Left ventricle myocardium superior (tissue), 1 donor: ENCODE results near the gene CDT1. TPM values are rescaled to one million over a fixed set of nuclear protein-coding genes. Genes with fewer than 3 reads are reported as not detected.
A peak's percentile ranks its signal among the peaks of the same experiment; 100 is the strongest.

Source experiments
- ATAC-seq: fragments of 200-7000 bp; cut with Tn5 transposase; one replicate; pipeline ENCODE4 v1.9.1; 2020; ENCODE audit warnings: mild to moderate bottlenecking, moderate library complexity
- DNase-seq: peaks from one replicate; pipeline ENCODE4 v3.0.0-alpha.2; 2020
- intact Hi-C: fragments of 100-400 bp; cut with micrococcal nuclease; formaldehyde crosslinking; loops from one replicate; pipeline ENCODE4 v1.11.0; 2022
- total RNA-seq: library from RNA; stranded (reverse); fragmentation: NEBNext Ultra II Directional; extraction: Animal tissue kit (Norgen Biotek cat#: 25700); gene quantifications from one replicate; pipeline ENCODE4 v1.2.1, GENCODE V29; 2021
- donor health status: DM: no; HTN: yes; CAD: no; lungs with severe emphysema.

The CDT1 gene
- total RNA-seq, 1 donor from 2014 or later = 0.97 TPM

DNA sequence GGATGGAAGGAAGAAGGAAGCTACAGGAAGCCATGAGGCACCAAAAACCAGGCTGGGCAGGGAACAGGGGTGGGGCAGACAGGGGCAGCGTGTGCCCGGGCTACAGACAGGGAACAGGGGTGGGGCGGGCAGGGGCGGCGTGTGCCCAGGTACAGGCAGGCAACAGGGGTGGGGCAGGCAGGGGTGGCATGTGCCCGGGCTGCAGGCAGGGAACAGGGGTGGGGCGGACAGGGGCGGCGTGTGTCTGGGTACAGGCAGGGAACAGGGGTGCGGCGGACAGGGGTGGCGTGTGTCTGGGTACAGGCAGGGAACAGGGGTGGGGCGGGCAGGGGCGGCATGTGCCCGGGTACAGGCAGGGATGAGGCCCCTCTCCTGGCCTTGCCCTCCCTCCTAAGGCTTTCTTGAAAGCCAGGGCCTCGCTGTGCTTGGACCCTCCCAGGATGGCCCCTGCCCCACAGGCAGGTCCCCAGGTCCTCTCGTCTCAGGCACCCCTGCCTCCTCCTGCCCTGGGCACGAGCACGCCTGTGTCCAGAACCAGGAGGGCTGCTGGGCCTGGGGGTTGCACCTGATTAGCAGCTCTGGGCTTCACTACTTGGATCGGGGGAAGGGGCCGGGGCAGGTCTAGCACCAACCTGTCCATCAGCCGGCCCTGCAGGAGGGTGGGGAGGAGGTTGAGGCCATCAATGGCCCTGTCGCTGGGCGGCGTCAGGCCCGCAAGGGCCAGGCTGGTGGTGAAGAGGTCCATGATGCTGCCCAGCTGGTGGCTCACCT is 22.7 kb downstream of the CDT1 start:
- ATAC-seq = no peak
- DNase-seq = no peak
- intact Hi-C loops = no loop called here

- intact Hi-C loops = no loop called here
- ATAC-seq (no peak), DNase-seq (no peak)
Observed at GRCh38 chr16:88827727-88828126, 24.1 kb downstream of the CDT1 start.

DNA sequence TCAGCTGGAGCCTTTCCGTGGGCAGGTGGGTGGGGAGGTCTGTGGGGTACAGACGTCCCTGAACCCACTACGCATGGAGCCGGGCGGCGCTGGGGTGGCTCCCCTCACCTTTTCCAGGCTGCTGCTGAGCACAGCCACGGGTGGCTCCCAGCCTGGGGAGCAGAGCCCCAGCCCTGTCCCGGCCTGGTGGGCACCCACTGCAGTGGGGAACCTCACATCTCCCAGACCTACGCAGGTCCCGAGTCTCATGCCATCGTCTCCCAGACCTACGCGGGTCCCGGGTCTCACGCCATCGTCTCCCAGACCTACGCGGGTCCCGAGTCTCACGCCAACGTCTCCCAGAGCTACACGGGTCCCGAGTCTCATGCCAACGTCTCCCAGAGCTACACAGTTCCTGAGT is 25.1 kb downstream of the CDT1 start:
- DNase-seq (no peak), ATAC-seq (no peak)
- intact Hi-C loops = no loop called here

GRCh38 chr16:88830258-88830657 is 26.7 kb downstream of the CDT1 start:
- DNase-seq = peak; percentile 59
- intact Hi-C loops = no loop called here
- ATAC-seq = peak; percentile 67

DNA sequence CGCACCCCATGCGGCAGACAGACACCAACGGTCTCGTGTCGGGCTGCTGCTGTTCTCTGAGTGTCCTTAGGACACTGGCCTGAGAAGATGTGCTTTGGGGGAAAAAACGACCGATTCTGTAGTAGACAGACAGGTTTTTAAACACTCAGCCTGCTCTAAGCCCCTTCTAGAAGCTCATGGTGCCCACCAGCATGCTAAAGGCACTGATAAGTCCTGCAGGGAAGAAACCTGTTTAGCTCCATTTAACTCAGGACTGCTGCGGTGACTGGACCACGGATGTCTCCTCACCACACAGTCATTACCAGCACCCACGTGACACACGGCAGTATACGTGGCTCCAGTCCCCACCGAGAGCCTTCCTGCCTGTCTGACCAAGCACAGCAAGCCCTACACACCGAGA is 27.2 kb downstream of the CDT1 start:
- DNase-seq (no peak), ATAC-seq (no peak)
- intact Hi-C loops = no loop called here

DNA sequence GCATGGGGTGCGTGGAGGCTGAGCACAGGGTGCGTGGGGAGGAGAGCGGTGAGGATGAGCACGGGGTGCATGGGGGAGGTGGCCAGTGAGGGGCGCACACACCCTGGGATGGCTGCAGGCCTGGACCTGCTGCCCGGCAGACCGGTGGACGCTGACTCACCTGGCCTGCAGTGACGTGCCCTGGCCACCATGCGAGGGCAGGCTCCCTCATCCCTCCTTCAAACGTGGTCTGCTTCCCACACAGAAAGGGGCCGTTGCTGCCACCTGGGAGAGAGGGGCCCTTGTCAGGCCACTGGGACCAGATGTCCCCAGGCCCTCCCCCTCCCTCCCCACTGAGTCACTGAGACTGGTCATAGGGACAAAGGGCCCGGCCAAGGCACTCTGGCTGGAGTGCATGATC is 28.2 kb downstream of the CDT1 start:
- intact Hi-C loops = no loop called here
- no peak for ATAC-seq

DNA sequence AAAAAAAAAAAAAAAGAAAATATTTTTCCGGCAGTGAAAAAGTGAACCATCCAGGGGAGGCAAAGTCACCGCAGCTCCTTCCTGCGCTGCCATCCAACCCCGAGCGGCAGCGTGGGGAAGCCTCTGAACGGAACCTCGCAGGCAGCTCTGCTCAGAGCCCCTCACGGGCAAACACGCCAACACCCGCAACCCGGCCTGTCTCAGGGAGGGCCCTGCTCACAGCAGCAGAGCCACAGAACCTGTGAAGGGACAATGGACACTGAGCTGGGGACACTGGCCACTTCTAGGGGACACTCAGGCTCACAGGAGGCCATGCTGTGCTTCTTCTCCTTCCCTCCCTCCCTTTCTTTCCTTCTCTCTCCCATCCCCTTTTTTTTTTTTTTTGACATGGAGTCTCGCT is 29.5 kb downstream of the CDT1 start:
- intact Hi-C loops = no loop called here
- DNase-seq (no peak), ATAC-seq (no peak)

More for the DNA sequence above, 28.2 kb downstream of the CDT1 start:
- no peak for DNase-seq

DNA sequence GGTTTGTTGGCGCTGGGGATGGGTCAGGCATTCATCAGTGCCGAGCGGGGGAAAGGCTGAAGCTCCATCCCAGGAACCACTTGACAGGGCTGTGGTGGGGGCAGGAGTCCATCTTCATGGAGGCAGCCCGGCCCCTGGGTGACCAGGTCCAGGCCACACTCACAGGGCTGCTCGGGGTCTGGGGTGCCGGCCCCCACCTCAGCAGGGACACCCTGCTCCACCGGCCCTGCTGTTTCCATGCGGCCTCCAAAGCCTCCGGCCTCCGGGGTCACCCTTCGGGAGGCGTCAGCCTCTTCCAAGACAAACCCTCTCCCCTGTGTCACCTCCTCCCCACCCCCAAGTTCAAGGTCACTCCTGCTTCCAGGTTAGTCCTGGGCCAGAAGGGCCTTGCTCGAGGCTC is 31.1 kb downstream of the CDT1 start:
- ATAC-seq (no peak), DNase-seq (no peak)
- intact Hi-C loops = no loop called here

DNA sequence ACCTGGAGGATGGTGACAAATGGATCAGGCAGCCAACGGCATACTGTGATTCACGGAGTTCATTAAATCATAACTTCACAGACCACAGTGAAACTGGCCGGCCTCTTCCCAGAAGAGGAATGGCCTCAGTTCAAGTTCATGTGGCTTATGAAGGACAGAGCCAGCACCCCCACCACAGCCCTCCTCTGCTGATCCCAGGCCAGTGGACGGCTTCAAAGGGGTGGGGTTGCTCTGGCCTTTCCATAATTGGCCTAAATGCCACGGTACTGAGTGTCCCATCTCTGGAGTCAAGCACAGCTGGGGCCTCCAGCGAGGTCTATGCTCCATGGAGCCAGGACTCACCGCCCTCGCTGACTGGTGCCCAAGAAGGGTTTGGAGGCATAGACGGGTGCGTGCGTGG is 31.8 kb downstream of the CDT1 start:
- no peak for DNase-seq
- ATAC-seq = no peak
- intact Hi-C loops = no loop called here

DNA sequence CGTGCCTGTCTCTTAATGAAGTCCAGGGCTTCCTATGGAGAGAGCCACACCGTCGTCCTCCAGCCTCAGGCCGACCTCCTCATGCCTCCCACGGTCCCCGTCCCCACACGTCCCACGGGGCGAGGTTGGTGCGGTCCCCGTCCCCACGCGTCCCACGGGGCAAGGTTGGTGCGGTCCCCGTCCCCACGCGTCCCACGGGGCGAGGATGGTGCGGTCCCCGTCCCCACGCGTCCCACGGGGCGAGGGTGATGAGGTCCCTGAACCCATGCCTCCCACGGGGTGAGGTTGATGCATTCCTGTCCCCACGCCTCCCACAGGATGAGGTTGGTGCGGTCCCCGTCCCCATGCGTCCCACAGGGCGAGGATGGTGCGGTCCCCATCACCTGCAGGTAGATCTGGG is 32.2 kb downstream of the CDT1 start:
- ATAC-seq (no peak), DNase-seq (no peak)
- intact Hi-C loops = no loop called here

GRCh38 chr16:88836791-88837190 is 33.2 kb downstream of the CDT1 start:
- ATAC-seq (no peak), DNase-seq (no peak)
- intact Hi-C loops = no loop called here

DNA sequence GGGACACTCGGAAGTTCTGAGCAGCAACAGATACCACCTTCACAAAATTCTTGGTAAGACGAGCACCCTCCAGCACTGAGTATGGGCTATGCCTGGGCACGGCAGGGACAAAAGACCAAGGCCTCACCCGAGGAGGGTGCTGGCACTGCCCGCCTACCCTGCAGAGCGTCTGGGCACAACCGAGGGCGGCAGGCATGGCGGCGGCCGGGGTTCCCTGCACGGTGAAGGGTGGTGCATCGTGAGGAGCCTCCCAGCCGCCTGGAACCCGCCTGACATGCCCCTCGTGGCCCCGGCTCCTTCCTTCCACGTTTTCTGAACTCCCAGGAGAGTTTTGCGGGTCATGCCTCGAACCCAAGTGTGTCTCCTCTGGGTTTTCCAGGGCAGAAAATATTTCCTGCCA is 34.2 kb downstream of the CDT1 start:
- DNase-seq (no peak), ATAC-seq (no peak)
- intact Hi-C loops = no loop called here

- ATAC-seq = no peak
- intact Hi-C loops = no loop called here
- no peak for DNase-seq
Observed at GRCh38 chr16:88838566-88838965, 35.0 kb downstream of the CDT1 start.

DNA sequence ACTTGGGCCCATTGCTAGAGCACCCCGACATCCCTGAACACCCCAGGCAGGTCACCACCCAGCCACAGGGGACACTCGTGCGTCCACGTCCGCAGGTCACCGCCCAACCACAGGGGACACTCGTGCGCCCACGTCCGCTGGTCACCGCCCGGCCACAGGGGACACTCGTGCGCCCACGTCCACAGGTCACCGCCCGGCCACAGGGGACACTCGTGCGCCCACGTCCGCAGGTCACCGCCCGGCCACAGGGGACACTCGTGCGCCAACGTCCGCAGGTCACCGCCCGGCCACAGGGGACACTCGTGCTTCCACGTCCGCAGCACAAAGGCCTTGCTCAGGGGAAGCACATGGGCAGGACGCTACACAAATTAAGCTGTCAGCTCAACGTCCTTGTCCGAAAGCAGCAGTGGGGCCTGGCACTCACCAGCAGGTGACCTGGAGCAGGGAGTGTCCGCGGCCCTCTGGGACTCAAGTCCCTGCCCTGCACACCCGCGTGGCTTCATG is 35.5 kb downstream of the CDT1 start:
- intact Hi-C loops = no loop called here
- ATAC-seq (no peak), DNase-seq (no peak)

DNA sequence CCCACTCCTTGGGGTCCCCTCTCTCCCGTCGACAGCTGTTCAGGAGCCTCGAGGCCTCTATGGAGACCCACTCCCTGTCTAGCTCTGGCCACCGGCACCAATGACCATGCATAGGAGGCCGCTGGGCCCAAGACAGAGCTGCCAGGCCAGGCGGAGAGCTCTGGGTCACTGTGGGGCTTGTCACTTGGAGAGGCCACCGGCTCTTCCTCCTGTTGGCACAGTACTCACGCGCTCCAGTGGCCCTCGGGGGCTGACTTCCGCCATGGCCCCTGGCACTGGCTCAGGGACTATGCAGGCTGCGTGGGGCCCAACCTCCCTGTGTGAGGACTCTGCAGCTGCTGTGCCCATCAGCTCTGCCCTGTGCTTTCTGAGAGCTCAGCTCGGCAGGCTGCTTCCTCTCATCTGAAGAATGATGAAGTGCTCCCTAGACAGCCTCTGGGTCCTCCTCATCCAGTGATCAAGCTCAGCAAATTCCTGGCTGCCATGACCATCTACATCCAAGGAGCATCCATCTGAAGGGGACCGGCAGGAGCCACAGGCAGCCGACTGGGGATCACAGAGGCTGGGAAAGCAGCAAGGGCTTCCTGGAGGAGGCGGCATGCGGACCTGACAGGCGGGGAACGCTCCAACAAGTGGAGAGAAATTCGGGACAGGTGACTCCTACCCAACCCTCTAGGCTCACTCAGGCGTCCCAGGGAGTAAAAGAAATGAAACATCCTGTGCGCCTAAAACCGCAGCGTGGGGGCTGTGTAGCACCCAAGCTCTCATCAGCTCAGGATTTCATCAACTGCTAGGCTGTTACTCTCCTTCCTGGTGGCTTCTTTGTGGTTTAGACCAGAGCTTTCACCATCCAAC is 36.4 kb downstream of the CDT1 start:
- intact Hi-C loops = no loop called here
- no peak for ATAC-seq

GRCh38 chr16:88840600-88841215 is 37.1 kb downstream of the CDT1 start:
- intact Hi-C loops = no loop called here
- ATAC-seq = no peak

More for the DNA sequence above, 36.4 kb downstream of the CDT1 start:
- DNase-seq = no peak

GRCh38 chr16:88841521-88842307 is 38.1 kb downstream of the CDT1 start:
- intact Hi-C loops = no loop called here
- ATAC-seq (no peak), DNase-seq (no peak)

More at GRCh38 chr16:88840600-88841215, 37.1 kb downstream of the CDT1 start:
- DNase-seq = no peak

DNA sequence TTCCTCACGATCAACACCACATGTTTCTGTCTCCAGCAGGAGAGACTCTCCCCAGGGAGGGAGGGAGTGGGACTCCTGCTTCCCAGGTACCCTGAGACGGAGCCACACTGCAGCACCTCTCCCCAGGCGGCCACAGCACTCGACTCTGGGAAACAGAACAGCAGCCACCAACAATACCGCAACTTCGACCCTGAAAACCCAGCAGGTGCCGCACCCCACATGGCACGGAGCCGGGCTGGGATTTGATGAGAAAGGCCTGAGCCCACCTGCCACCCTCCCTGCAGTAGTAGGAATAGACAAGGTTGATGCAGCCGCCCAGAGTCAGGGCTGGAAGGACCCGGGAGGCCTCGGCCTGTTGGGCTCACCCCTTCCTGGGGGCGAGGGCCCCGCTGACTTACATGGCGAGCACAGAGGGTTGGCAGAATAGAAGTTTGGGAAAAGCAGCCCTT is 38.7 kb downstream of the CDT1 start:
- ATAC-seq (no peak), DNase-seq (no peak)
- intact Hi-C loops = no loop called here

DNA sequence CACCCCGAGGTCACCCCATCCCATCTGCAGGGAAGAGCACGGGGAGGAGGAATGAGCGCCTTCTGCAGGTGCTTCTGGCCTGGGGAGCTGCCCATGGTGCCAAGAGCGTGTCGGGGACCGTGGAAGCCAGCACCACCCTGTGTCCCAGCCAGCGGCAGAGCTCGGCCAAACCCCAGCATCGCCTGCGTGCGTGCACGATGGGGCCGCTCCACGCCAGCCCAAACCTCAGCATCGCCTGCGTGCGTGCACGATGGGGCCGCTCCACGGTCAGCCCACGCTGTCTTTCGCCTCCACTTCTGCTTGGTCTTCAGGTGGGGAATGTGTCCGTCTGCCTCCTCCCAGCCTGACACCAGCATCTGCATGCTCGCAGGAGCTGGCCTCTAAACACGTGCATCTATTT is 39.2 kb downstream of the CDT1 start:
- DNase-seq = no peak
- intact Hi-C loops = no loop called here
- no peak for ATAC-seq
